DMS79 (cell line): ENCODE measurements around the gene PARK7.
A peak's percentile ranks its signal among the peaks of the same experiment; 100 is the strongest.
"Not testable (repeated sequence)": the region's sequence is repeated elsewhere in the genome, so short reads cannot be mapped to it uniquely, and the experiment has no call there.

Experiments
- DNase-seq: peaks from one replicate; lab custom pipeline; 2025; lab: John Stamatoyannopoulos, UW

Gene PARK7

DNA sequence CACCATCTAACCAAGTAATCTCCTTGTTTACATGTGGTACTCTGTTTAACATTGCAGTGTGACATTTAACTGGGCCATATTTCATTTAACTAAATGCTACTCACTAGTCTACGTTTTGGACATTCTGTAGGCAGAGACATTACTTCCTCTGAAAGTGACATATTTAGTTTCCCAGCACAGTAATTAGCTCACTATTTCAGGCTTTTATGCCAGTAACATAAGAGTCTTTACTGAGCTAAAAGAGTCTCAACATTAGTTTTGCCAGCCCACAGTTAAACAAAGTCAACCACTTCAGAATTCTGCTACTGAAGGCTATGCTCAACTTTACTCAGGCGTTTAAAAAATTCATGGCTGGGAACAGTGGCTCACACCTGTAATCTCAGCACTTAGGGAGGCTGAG, 18.3 kb upstream of the PARK7 start:
- DNase-seq, result no peak

GRCh38 chr1:7948960-7949359, 12.6 kb upstream of the PARK7 start:
- no peak for DNase-seq

DNA sequence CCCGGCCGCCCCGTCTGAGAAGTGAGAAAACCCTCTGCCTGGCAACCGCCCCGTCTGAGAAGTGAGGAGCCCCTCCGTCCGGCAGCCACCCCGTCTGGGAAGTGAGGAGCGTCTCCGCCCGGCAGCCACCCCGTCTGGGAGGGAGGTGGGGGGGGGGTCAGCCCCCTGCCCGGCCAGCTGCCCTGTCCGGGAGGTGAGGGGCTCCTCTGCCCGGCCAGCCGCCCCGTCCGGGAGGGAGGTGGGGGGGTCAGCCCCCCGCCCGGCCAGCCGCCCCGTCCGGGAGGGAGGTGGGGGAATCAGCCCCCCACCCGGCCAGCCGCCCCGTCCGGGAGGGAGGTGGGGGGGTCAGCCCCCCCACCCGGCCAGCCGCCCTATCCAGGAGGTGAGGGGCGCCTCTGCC, 8.7 kb upstream of the PARK7 start:
- DNase-seq, result not testable (repeated sequence)

DNA sequence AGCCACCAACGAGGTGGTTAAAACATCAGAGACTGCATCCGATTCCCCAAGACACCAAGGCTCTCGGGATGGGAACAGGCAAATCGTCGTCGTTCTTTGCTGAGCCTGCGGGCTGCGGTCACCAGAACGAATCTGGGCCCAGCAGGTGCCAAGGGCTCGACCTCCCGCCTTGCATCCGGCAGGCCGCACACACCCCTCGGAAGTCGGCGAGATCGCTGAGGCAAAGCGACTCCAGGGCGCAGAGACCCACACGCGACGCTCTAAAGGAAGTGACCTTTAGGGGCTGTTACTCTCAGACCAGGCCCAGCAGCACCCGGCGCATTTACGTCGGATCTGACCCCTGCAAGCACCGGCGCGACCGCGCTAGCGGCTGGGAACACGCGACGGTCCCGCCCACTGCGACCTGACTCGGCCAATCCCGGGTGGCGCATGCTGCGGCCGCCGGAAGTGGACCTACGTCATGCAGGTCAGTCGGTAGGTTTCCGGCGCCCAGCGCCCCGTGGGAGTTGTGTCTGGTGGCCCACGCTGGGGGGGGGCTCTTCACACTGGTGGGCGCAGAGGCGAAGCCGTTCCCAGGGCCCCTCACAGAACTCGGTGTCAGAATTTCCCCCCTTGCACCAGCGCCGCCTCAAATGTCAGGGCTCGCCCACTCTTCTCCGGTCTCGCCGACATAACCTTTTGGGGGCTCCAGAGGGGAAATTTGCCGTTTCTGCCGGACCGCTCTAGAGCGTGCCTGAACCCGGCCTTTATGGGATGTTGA, 7.5 kb upstream of the PARK7 start:
- peak; percentile 62 for DNase-seq

GRCh38 chr1:7954683-7955082, 6.8 kb upstream of the PARK7 start:
- DNase-seq, result no peak

DNA sequence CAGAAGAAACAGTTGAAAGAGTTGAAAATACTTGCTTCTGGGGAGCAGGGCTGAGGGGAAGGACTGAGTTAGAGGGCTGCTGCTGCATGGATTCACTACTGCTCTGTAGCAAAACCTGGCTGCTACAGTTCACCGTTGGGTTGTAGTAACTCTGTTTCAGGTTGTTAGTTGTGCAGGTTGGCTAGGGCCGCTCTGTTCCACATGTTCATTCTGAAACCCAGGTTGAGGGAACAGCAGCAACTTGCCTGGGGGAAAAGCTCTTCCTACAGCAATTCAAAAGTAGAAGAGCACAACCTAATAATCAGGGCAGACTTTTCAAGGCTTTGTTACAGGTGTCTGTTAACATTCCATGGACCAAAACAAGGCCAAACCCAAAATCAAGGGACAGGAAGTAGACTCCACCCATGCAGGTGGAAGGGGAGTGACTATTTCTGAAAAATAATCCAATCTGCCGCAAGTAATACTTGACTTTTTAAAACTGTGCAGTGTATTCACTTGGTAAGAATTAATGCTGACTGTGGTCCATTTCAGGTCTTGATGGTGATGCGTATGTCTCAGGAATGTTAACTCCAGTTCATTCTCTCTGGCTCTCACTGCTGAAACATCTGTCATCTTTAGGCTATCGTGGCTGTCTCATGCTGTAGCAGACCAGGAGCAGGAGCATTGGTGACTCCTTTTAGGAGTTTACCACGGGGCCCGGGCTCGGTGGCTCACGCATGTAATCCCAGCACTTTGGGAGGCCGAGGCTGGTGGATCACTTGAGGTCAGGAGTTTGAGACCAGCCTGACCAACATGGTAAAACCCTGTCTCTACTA, 5.1 kb upstream of the PARK7 start:
- DNase-seq, result no peak

GRCh38 chr1:7960165-7960564, 1.3 kb upstream of the PARK7 start:
- no peak for DNase-seq

DNA sequence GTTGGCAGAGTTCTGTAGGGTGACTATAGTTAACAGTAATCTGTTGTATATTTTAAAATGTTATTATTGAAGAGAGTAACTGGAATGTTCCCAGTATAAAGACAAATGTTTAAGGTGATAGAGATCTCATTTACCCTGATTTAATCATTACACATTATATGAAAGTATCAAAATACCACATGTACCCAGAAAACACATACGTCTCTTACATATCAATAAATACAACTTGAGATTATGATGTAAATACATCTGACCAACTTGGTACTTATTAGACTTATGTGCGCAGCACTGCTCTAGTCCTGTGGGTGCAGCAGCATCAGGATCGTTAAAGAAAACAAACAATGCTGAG, 670 bp upstream of the PARK7 start:
- no peak for DNase-seq

- no peak for DNase-seq
These were observed 464 bp downstream of the PARK7 start for GRCh38 chr1:7962014-7962335.

DNA sequence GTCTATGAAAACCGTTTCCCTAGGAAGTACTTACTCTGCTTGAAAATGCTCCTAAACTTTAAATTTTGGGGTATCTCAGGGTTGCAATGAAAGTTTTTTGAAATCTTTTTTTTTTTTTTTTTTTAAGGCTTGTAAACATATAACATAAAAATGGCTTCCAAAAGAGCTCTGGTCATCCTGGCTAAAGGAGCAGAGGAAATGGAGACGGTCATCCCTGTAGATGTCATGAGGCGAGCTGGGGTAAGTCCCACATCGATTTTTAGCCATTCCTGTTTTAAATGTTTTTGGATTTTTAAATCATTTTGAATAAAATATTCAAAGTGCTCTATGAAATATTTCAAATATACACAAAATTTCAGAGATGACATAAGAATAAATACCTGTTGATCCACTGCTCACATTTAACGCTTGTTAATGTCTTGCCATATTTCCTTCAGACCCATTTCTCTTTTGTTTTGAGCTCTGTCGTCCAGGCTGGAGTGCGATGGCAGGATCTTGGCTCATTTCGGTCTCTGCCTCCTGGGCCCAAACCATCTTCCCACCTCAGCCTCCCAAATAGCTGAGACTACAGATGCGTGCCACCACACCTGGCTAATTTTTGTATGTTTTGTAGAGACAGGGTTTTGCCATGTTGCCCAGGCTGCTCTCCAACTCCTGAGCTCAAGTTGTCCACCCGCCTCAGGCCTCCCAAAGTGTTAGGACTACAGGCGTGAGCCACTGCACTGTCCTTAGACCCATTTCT, 1.3 kb downstream of the PARK7 start:
- no peak for DNase-seq

- DNase-seq, result not testable (repeated sequence)
These were observed 1.8 kb downstream of the PARK7 start for GRCh38 chr1:7963378-7963730.

DNA sequence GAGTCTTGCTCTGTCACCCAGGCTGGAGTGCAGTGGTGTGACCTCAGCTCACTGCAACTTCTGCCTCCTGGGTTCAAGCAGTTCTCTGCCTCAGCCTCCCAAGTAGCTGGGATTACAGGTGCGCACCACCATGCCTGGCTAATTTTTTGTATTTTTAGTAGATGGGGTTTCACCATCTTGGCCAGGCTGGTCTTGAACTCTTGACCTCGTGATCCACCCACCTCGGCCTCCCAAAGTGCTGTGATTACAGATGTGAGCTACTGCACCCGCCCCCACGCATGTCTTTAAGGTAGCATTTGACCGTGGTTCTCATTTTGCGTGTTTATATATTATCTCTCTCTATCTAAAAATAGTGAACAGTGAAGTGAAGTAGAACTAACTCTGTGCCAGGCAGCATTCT, 2.3 kb downstream of the PARK7 start:
- DNase-seq, result not testable (repeated sequence)

DNA sequence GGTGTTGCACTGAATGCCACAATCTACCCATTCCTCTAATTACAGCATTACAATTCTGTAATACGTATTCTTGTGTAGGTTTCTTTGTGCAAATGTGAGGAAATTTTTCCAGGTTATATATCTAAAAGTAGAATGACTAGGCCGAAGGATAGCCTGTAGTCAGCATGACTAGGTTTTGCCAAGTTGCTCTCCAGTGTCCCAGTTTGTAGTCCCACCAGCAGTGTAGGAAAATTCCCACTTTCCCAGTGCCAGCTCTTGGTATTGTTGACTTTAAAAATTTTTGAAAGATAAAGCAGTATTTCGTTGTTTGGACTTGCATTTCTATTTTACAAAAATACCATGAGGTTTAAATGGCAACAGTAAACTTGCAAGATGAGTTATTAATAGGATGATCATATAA, 3.0 kb downstream of the PARK7 start:
- DNase-seq, result no peak

DNA sequence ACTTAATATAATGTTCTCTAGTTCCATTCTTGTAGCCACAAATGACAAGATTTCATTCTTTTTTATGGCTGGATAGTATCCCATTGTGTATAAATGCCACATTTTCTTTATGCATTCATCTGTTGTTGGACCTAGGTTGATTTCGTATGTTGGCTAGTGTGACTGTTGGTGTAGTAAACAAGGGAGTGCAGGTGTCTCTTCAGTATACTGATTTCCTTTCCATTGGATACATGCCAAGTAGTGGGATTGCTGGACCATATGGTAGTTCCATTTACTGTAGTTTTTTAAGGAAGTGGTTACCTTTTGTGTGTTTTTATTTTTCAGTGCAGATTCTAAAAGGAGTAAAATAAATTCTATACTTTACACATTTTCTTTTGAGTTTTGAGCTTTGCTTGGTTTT, 5.7 kb downstream of the PARK7 start:
- DNase-seq, result no peak

GRCh38 chr1:7967651-7968050, 6.1 kb downstream of the PARK7 start:
- DNase-seq, result no peak

- no peak for DNase-seq
These were observed 8.7 kb downstream of the PARK7 start for GRCh38 chr1:7970246-7970645.

DNA sequence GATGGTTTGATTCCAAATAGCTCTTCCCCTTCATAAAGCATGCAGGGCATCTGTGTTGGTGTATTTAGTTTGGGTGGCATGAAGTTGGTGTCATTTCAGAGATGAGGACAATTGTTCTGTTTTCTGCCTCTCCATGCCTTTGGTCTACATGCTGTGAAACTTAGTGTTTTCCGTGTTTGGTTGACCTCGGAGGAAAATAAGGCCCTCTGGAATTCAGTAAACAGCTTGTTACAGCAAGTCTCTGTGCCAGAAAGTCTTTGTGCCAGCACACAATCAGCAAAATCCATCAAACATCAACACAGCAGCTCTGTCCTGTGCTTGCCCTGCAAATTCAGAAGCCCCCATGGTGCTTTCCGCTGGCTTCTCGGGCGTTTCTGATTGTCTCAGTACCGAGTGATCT, 9.5 kb downstream of the PARK7 start:
- DNase-seq, result no peak

- DNase-seq, result no peak
These were observed 10.8 kb downstream of the PARK7 start for GRCh38 chr1:7972285-7972684.

- no peak for DNase-seq
These were observed 11.6 kb downstream of the PARK7 start for GRCh38 chr1:7973086-7973485.

GRCh38 chr1:7975212-7975865, 13.8 kb downstream of the PARK7 start:
- DNase-seq, result peak; percentile 3

DNA sequence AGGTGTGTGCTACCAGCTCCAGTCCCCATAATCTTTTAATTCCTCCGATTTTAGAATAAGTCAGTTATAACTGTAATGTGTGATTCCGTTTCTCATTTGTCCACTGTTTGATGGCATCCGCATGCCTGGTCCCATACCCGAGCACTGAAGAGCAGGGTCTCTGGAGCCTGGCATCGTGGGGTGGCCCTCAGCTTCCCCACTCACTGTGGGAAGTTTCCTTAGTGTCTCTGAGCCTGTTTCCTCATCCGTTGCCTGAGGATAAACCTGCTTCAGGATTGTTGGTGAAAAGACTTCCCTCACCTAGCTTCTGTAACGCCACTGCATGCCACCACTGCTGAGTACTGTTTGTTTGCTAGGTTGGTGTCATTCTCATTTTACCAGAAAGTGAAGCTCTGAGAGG, 19.5 kb downstream of the PARK7 start:
- no peak for DNase-seq

GRCh38 chr1:7983086-7983778, 21.7 kb downstream of the PARK7 start:
- DNase-seq, result no peak
